Measurements from ENCODE around the gene IRF9.

DNA sequence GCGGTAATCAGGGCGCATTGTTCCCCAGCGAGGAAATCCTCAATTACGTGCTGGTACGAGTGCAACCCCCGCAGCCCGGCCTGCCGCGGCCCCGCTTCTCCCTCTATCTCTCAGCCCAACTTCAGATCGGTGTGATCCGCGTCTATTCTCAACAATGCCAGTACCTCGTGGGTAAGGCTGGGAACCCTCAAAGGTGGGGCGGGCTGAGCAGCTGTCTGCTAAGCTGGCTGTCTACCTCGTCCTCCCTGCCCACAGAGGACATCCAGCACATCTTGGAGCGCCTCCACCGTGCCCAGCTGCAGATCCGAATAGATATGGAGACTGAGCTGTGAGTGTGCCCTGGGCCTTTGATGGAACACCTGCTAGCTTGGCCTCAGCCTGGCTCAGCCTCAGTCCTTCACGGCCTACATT lies 11.8 kb downstream of the IRF9 start:
- TF ChIP-seq, protein P1, sequence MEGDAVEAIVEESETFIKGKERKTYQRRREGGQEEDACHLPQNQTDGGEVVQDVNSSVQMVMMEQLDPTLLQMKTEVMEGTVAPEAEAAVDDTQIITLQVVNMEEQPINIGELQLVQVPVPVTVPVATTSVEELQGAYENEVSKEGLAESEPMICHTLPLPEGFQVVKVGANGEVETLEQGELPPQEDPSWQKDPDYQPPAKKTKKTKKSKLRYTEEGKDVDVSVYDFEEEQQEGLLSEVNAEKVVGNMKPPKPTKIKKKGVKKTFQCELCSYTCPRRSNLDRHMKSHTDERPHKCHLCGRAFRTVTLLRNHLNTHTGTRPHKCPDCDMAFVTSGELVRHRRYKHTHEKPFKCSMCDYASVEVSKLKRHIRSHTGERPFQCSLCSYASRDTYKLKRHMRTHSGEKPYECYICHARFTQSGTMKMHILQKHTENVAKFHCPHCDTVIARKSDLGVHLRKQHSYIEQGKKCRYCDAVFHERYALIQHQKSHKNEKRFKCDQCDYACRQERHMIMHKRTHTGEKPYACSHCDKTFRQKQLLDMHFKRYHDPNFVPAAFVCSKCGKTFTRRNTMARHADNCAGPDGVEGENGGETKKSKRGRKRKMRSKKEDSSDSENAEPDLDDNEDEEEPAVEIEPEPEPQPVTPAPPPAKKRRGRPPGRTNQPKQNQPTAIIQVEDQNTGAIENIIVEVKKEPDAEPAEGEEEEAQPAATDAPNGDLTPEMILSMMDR (IDR thresholded peaks at IDR 0.05), result no peak
- no peak for TF ChIP-seq ZFX (IDR thresholded peaks at IDR 0.05; ENCODE audit: borderline replicate concordance)
